NCI-H146 treated with DMSO at 0.1 percent for 48 hours (cell line): ENCODE results near the gene GNL2.
"Not testable (repeated sequence)": the region's sequence is repeated elsewhere in the genome, so short reads cannot be mapped to it uniquely, and the experiment has no call there.

ENCODE experiments used
- DNase-seq: peaks from one replicate; lab custom pipeline; 2025; ENCODE audit not compliant: unreplicated experiment; lab: John Stamatoyannopoulos, UW

GNL2 gene

GRCh38 chr1:37560401-37561132 is 35.2 kb downstream of the GNL2 start:
- DNase-seq, result no peak

GRCh38 chr1:37559957-37560379 is 35.8 kb downstream of the GNL2 start:
- not testable (repeated sequence) for DNase-seq

- no peak for DNase-seq
These were observed 36.7 kb downstream of the GNL2 start for GRCh38 chr1:37559080-37559479.

- DNase-seq, result no peak
These were observed 37.3 kb downstream of the GNL2 start for GRCh38 chr1:37558411-37558810.

GRCh38 chr1:37557402-37557801 is 38.3 kb downstream of the GNL2 start:
- DNase-seq, result no peak

GRCh38 chr1:37556712-37557196 is 39.0 kb downstream of the GNL2 start, which contains the start of gene DNALI1:
TSS of gene DNALI1 (plus strand) at chr1:37556940. CDS start at chr1:37556995, 55 bp downstream.
- DNase-seq, result peak; percentile 57

GRCh38 chr1:37553927-37554808 is 41.6 kb downstream of the GNL2 start, which contains the start of gene SNIP1:
TSS of gene SNIP1 (minus strand) at chr1:37554293. CDS start at chr1:37554229, 64 bp downstream.
- peak; percentile 64 for DNase-seq

GRCh38 chr1:37553598-37553926 is 42.2 kb downstream of the GNL2 start:
- DNase-seq, result no peak

GRCh38 chr1:37549341-37549740 is 46.4 kb downstream of the GNL2 start:
- no peak for DNase-seq

GRCh38 chr1:37545019-37545418 is 50.7 kb downstream of the GNL2 start:
- DNase-seq, result no peak

GRCh38 chr1:37544530-37544929 is 51.2 kb downstream of the GNL2 start:
- no peak for DNase-seq

- DNase-seq, result no peak
These were observed 55.5 kb downstream of the GNL2 start for GRCh38 chr1:37540036-37540785.

GRCh38 chr1:37539154-37539553 is 56.6 kb downstream of the GNL2 start:
- not testable (repeated sequence) for DNase-seq

GRCh38 chr1:37537378-37537777 is 58.4 kb downstream of the GNL2 start:
- DNase-seq, result no peak

- DNase-seq, result no peak
These were observed 62.2 kb downstream of the GNL2 start for GRCh38 chr1:37533317-37534093.

GRCh38 chr1:37532418-37533156 is 63.1 kb downstream of the GNL2 start:
- not testable (repeated sequence) for DNase-seq

GRCh38 chr1:37529888-37530287 is 65.8 kb downstream of the GNL2 start:
- DNase-seq, result not testable (repeated sequence)

- no peak for DNase-seq
These were observed 76.1 kb downstream of the GNL2 start for GRCh38 chr1:37519613-37520012.

- not testable (repeated sequence) for DNase-seq
These were observed 76.8 kb downstream of the GNL2 start for GRCh38 chr1:37518929-37519328.

- DNase-seq, result not testable (repeated sequence)
These were observed 77.5 kb downstream of the GNL2 start for GRCh38 chr1:37518241-37518640.
